ENCODE measurements around the gene PLXNB2. TPM values are rescaled to one million over a fixed set of nuclear protein-coding genes. Genes with fewer than 3 reads are reported as not detected.

Gene PLXNB2
- total and polyA plus RNA-seq, 2 donors from 2014 or later, result 128 to 383 TPM

- H3K4me1 ChIP-seq (ENCODE audit: control insufficient read depth in 2 of 3, insufficient read depth in 2 of 3, low read depth in 1 of 3, low read length in 3 of 3), result peaks cover 0 to 9% (median 6%) of the 10 kb centered on the region in 3 donors
- no peaks in the 10 kb centered on the region for H3K9me3 ChIP-seq (ENCODE audit: control insufficient read depth in 2 of 3, insufficient read depth in 1 of 3, low read length in 3 of 3)
- FAIRE-seq, result no peak
- H3K27me3 ChIP-seq (ENCODE audit: control insufficient read depth, insufficient read depth, low read length), result no peaks in the 10 kb centered on the region
- H3K4me3 ChIP-seq (ENCODE audit: low read length in 3 of 3), result no peak overlapping the region
- H3K9ac ChIP-seq (ENCODE audit: low read length in 3 of 3), result no peak overlapping the region
- TF ChIP-seq, protein P1, sequence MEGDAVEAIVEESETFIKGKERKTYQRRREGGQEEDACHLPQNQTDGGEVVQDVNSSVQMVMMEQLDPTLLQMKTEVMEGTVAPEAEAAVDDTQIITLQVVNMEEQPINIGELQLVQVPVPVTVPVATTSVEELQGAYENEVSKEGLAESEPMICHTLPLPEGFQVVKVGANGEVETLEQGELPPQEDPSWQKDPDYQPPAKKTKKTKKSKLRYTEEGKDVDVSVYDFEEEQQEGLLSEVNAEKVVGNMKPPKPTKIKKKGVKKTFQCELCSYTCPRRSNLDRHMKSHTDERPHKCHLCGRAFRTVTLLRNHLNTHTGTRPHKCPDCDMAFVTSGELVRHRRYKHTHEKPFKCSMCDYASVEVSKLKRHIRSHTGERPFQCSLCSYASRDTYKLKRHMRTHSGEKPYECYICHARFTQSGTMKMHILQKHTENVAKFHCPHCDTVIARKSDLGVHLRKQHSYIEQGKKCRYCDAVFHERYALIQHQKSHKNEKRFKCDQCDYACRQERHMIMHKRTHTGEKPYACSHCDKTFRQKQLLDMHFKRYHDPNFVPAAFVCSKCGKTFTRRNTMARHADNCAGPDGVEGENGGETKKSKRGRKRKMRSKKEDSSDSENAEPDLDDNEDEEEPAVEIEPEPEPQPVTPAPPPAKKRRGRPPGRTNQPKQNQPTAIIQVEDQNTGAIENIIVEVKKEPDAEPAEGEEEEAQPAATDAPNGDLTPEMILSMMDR (IDR thresholded peaks at IDR 0.05; ENCODE audit: borderline replicate concordance, extremely low read depth, insufficient read depth), result no peak
- no peaks in the 10 kb centered on the region for H3K36me3 ChIP-seq (ENCODE audit: control insufficient read depth in 2 of 3, insufficient read depth in 3 of 3, low read length in 3 of 3)
- no peak for DNase-seq
- intact Hi-C loops (cut with DNase I), result no loop called here
- no peak overlapping the region for H3K27ac ChIP-seq (ENCODE audit: low read depth in 2 of 2, low read length in 2 of 2)
These were observed 48.1 kb downstream of the PLXNB2 start for GRCh38 chr22:50259302-50259701.

GRCh38 chr22:50258361-50259292 lies 48.8 kb downstream of the PLXNB2 start:
- Histone ChIP-seq H3K36me3 (ENCODE audit: control insufficient read depth in 2 of 3, insufficient read depth in 3 of 3, low read length in 3 of 3) (no peaks in the 10 kb centered on the region), H3K4me3 (ENCODE audit: low read length in 3 of 3) (no peak overlapping the region), H3K9ac (ENCODE audit: low read length in 3 of 3) (no peak overlapping the region), H3K4me1 (ENCODE audit: control insufficient read depth in 2 of 3, insufficient read depth in 2 of 3, low read depth in 1 of 3, low read length in 3 of 3) (peaks cover 0 to 9% (median 6%) of the 10 kb centered on the region in 3 donors), H3K9me3 (ENCODE audit: control insufficient read depth in 2 of 3, insufficient read depth in 1 of 3, low read length in 3 of 3) (no peaks in the 10 kb centered on the region), H3K27me3 (ENCODE audit: control insufficient read depth, insufficient read depth, low read length) (no peaks in the 10 kb centered on the region), H3K27ac (ENCODE audit: low read depth in 2 of 2, low read length in 2 of 2) (no peak overlapping the region)
- TF ChIP-seq, protein P1 (IDR thresholded peaks at IDR 0.05; ENCODE audit: borderline replicate concordance, extremely low read depth, insufficient read depth), result no peak
- DNase-seq (no peak), FAIRE-seq (no peak)
- intact Hi-C loops (cut with DNase I), result no loop called here

GRCh38 chr22:50257451-50258360 lies 49.7 kb downstream of the PLXNB2 start:
- Histone ChIP-seq H3K27ac (ENCODE audit: low read depth in 2 of 2, low read length in 2 of 2) (no peak overlapping the region), H3K27me3 (ENCODE audit: control insufficient read depth, insufficient read depth, low read length) (no peaks in the 10 kb centered on the region), H3K9ac (ENCODE audit: low read length in 3 of 3) (no peak overlapping the region), H3K4me1 (ENCODE audit: control insufficient read depth in 2 of 3, insufficient read depth in 2 of 3, low read depth in 1 of 3, low read length in 3 of 3) (peaks cover 0 to 6% (median 5%) of the 10 kb centered on the region in 3 donors), H3K36me3 (ENCODE audit: control insufficient read depth in 2 of 3, insufficient read depth in 3 of 3, low read length in 3 of 3) (no peaks in the 10 kb centered on the region), H3K9me3 (ENCODE audit: control insufficient read depth in 2 of 3, insufficient read depth in 1 of 3, low read length in 3 of 3) (no peaks in the 10 kb centered on the region), H3K4me3 (ENCODE audit: low read length in 3 of 3) (no peak overlapping the region)
- FAIRE-seq, result no peak
- intact Hi-C loops (cut with DNase I), result no loop called here
- TF ChIP-seq, protein P1 (IDR thresholded peaks at IDR 0.05; ENCODE audit: borderline replicate concordance, extremely low read depth, insufficient read depth), result no peak
- no peak for DNase-seq

All from kidney (tissue), 14 donors.